Stimulated activated CD8-positive, alpha-beta memory T cell treated with anti-CD3 and anti-CD28 coated beads, Interleukin-7, amount 100 ng/mL, for 1 hour (primary cell): ENCODE measurements around the gene CDH5.
"Not testable (repeated sequence)": the region's sequence is repeated elsewhere in the genome, so short reads cannot be mapped to it uniquely, and the experiment has no call there.

Experiments used
- DNase-seq, 2 donors: peaks; one replicate each; pipeline ENCODE4 v3.0.0-alpha.2; 2020; ENCODE audit warnings: low read depth in 2 of 2

Gene CDH5, protein sequence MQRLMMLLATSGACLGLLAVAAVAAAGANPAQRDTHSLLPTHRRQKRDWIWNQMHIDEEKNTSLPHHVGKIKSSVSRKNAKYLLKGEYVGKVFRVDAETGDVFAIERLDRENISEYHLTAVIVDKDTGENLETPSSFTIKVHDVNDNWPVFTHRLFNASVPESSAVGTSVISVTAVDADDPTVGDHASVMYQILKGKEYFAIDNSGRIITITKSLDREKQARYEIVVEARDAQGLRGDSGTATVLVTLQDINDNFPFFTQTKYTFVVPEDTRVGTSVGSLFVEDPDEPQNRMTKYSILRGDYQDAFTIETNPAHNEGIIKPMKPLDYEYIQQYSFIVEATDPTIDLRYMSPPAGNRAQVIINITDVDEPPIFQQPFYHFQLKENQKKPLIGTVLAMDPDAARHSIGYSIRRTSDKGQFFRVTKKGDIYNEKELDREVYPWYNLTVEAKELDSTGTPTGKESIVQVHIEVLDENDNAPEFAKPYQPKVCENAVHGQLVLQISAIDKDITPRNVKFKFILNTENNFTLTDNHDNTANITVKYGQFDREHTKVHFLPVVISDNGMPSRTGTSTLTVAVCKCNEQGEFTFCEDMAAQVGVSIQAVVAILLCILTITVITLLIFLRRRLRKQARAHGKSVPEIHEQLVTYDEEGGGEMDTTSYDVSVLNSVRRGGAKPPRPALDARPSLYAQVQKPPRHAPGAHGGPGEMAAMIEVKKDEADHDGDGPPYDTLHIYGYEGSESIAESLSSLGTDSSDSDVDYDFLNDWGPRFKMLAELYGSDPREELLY

DNA sequence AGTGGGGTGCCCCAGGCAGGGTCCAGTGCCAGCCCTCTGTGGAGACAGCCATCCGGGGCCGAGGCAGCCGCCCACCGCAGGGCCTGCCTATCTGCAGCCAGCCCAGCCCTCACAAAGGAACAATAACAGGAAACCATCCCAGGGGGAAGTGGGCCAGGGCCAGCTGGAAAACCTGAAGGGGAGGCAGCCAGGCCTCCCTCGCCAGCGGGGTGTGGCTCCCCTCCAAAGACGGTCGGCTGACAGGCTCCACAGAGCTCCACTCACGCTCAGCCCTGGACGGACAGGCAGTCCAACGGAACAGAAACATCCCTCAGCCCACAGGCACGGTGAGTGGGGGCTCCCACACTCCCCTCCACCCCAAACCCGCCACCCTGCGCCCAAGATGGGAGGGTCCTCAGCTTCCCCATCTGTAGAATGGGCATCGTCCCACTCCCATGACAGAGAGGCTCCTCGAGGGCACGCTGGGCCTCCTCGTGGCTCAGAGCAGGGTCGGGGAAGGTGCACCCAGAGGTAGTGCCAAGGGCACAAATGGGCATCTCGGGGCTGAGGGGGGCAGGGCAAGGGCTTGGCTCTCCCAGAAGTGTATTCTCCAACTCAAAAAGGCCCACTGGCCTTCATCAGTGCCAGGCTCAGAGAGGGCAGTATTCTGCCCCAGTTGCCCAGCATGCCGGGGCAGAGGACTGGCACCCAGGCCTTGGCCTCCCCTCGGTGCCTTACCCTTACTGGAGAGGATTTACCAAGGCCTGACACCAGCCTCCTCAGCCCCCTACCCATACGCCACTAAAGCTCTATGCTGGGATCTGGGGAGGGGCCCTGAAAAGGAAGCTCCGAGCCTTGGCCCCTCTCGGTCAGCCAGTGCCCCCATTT lies at the start of gene CDH5:
CDH5 (plus strand) TSS at position 259 of the 867 bp plus-strand sequence. CDS start 12,647 bp downstream, outside the sequence.
- DNase-seq: no peak

DNA sequence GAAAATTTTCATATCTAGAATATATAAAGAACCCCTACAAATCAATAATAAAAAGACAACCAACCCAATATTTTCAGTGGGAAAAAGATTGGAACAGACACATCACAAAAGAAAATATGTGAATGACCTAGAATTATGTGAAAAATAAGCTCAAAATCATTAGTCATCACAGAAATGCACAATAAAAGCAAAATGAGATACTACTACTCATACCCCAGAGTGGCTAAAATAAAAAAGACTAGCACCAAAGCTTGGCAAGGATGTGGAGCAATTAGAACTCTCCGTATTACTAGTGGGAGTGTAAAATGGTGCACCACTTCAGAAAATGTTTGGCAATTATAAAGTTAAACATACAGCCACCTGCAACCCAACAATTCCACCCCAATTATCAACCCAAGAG lies 48.0 kb upstream of the CDH5 start:
- DNase-seq: no peak

DNA sequence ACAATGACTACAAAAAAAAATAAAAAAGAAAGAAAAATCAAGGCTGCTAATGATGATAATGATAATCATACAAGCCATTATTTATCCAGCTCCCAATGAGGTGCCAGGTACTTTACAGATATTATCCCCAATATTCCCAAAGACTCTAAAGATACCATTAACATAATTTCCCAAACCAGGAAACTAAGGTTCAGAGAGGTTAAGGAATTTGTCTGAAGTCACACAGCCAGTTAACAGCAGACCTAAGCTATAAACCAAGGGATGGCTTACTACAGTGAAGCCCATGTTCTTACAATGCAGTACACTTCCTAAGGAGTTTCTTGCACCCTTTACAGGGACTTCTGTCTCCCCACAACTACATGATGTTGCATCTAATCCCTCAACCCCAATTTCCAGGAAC lies 45.7 kb upstream of the CDH5 start:
- DNase-seq: no peak

DNA sequence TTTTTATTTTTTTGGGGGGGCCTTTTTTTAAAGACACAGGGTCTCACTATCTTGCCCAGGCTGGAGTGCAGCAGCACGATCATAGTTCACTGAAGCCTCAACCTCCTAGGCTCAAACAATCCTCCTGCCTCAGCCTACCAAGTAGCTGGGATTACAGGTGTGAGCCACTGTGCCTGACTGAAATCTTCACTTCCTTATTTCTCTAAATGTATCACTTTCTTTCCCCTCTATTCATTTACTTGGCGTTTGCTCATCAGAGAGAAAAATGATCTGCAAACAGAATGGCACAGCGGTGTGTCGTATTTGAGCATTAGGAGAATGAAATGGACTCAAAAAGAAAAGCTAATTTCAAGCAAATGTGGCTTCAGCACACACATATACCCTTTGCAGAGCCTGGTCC lies 44.3 kb upstream of the CDH5 start:
- DNase-seq: no peak

DNA sequence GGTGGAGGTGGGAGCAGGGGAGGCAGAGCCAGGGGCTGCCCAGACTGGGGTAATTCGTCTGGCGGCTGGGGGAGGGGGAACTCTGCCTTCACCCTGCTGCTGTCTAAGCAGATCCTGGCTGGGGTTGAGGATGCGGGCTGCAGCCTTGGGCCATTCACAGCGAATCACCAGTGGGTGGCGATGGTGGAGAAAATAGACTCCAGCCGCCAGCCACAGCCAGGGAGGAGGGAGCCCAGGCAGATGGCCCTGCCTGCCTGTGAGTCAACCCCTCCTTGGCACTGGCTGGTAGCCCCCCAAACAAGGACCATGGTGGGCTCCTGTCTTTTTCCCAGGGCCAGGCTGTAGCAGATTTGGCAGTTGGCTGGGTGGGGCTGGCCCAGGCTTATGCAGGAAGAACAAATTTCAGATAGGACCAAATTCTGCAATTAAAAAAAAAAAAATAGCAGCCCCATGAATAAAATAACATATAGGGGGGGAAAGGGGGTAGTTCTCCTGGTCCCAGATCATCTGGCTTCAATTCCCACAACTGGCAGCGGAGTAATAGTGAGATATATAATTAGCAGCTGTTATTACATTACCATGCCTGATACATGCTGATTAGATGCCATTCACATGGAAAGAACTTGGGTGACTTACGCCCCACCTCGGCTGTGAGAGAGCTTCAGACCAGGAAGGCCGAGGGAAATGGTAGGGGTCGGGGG lies 41.5 kb upstream of the CDH5 start:
- DNase-seq: no peak

DNA sequence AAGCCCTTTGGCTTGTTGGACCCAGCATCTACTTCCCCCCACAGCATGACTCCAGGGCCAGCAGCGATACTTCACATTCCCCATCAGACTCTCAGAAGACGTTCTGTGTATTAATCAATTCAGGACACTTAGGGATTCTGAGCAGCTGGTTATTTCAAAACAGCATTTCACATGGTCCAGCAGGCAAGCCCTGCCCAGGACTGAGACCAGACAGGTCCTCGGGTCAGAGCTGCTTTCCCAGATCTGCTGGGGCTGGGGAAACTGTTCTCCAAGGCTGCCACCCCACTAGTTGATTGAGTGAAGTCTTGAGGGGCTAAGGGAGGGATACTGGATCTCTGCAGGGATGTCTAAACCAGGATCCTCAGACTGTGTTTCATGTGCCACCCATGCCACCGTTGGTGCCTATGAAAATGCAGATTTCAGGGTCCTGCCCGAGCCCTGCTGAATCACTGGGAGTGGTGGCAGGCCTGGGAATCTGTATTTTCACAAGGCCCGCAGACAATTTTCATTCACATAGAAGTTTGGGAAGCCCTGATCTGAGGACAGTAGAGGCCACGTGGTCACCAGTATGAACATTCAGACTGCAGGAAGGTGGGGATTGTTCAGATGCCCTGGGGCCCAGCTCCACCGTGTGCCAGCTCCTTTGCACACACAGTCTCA lies 40.6 kb upstream of the CDH5 start:
- DNase-seq: no peak

DNA sequence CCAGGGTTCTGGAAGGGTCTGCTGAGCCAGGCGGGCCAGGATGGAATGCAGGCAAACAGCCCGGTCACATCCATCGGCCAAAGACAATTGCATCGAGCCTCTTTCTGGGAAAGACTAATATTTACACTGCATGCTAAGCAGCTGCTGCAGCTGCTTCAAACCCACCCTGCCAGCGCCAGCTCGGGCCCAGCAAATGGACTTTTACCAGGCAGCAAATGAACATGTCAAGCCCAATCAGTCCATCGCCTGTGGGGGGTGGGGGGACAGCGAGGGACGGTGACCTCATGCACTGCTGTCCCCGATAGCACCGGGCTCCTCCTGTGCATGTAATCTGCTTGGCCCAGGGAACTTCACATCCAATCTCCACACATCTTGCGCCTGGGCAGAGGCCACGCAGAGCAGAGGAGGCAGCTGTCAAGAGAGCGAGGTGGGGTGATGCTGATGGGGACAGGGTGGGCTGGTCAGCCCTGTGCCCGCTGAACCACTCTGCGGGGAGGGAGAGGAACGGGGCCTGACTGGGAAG lies 39.4 kb upstream of the CDH5 start:
- no peak for DNase-seq

DNA sequence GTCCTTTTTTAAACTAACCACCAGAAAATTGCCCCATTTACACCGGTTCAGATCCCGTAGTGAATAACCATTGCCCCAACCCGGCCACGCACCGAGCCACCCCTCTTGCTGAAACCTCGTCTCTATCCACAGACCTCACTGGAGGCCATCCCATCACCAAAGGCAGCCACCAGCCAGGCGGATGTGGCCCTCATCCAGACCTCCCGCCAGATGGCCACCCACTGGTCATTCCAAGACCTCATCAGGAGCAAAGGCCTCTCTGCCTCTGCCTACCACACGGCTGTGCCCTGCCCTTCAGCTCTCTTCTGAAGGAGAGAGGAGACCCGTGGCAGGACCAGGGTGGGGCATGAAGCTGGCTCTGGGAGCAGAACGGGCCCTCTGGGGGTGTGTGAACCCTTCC lies 38.2 kb upstream of the CDH5 start:
- DNase-seq: no peak

DNA sequence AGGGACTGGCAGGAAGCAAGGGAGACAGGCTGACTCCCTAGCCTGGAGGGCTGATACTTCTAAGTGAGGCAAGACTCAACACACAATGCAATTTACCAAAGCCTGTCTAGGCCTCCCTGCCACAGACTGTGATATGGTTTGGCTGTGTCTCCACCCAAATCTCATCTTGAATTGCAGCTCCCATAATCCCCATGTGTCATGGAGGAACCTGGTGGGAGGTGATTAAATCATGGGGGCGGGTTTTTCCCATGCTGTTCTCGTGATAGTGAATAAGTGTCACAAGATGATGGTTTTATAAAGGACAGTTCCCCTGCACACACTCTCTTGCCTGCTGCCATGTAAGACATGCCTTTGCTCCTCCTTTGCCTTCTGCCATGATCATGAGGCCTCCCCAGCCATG lies 35.0 kb upstream of the CDH5 start:
- not testable (repeated sequence) for DNase-seq

DNA sequence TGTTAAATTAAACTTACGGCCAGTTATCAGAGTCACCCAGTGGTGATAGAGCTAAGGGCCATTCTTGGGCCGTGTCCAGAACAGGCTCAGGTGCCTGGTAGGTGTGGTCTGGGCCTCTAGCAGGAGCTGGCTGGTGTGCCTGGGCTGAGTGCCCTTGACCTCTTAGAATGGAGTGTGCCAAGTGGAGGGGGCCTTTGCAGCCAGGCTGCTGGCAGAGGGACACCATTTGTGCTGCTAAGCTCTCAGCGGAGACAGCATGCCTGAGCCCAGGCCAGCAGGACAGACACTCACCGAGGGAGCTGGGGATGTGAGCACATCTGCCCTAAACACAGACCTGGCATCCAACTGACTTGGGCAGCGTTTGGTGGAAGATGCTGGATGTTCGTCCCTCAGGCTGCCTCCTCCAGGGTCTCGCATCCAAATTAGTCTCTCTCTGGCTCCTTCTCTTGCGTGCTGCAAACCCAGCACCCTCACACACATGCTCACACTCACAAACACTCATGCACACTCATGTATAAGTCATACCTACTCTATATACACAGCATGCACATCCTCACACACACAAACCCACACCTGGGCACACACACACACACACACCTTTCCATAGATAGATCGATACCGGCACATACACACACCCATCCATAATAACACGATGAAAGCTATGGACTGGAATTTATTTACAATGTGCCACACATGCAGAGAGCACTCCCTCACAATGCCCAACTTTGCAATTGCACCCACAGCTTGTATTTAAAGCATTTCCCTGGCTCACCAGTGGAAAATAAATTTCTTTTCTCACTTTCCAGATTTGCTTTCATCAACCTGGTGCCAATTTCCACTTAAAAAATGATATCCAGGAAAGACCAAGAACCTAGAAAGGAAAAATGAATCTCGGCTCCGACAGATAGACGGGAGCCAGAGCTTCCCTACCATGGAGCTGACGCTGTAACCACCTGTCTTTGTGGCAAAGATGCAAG lies 33.6 kb upstream of the CDH5 start:
- DNase-seq: no peak

DNA sequence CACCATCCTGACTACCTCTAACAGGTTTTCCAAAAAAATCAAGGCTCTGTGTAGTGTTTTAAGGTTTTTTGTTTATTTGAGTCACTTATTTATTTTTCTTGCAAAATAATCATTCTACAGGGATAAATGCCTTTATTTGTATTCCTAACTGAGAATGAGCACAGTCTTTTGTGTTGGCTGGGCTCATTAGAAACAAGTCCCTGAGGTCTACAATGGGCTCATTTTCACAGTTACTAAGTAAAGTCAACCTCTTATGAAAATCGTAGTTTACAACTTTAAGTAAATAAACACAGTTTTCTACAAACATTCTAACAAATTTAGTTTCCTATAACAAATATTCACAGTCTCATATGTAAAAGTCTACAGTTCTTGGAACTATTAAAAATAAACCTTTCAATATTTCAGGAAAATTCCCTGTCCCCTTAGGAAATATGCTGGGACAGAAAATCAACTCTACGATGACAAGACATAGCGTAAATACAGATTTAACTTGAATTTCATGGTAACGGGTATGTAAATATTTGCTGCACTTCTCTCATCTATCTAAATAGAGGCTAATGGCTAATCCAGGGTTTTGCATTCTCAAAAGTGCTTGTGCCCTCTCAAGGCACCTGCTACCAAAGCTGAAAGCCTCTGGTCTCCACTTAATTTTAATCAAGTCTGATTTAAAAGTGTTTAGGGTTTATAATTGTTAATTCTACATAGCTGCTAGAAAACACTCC lies 31.5 kb upstream of the CDH5 start:
- DNase-seq: no peak

DNA sequence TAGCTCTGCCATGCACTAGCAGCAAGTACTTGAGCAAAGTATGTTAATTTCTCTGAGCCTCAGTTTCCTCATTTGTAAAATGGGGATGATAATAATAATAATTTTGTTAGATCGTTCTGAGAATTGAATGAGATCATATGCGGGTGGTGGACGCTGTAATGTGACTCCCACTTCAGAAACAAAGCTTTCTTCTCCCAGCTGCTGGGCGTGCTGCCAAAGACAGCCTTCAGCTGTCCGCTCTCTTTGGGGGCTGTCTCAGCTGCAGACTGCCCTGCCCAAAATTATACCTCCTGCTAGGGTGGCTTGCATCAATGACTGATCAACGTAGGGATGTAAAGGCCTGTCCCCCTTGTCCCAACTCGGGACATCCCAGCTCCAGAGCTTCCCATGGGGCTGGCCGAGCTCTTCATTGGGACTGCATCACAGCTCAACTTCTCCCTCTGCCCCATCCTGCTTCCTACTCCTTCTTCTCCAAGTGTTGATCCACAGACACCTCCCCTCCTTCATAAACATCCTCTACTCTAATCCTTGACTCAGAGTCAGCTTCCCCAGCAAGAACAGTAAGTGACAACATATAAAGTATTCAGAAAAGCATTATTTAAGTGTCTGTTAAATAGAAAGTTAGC lies 30.7 kb upstream of the CDH5 start:
- DNase-seq: no peak

DNA sequence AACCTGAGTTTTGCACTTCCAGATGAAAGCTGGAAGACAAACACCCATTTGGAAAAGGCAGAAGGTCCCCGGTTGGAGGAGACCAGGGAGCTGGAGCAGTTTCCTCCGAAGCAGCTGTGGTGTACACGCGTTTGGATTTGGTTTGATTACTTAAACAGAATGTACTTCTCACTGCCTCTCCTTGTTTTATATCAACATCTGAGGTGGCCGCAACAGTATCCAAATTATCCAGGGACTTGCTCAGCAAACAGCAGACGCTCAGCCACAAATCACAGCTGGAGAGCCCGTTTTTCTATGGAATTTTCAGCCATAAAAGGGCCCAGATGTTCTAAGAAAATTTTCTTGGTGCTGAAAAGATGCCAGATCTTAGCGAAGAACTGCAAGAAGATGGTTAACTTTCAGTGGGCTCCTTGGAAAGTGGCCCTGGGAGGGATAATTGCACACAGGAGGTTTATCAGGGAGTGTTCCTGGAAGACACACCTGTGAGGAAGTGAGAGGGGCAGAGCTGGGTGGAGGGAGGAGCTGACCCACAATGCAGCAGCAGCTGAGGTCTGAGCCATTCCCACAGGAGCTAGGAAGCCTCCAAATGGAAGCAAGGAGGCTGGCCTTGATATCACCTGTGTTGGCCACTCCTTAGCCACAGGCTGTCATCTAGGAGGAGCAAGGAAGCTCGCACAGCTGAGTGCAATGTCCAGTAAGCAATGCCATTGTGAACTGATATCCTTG lies 28.9 kb upstream of the CDH5 start:
- DNase-seq: no peak

DNA sequence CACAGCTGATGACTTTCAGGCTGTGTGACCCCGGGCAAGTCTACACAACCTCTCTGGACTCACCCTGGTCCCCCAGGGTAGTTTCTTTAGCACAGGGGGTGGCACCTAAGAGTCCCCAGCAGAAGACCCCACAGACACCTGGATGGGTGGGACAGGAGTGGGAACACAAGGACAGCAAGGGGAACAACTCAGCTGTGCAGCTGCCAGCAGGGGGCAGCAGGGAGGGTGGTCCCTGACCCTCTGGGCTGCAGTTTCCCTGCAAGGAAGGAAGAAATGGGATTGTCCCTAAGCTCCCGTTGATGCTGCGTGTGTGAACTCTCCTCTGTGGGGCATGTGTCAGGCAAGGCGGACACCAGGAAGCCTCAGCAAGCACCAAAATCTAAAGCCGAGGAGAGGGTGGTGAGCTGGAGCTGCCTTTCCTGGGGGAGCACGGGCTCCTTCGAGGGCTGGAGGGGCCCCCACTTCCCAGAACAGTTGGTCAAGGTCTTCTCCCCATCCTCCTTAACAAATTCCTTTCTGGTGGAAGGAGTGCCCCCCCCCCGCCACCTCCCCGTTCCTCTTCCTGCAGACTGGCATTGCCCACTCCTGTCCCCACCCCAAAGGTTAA lies 24.1 kb upstream of the CDH5 start:
- no peak for DNase-seq

DNA sequence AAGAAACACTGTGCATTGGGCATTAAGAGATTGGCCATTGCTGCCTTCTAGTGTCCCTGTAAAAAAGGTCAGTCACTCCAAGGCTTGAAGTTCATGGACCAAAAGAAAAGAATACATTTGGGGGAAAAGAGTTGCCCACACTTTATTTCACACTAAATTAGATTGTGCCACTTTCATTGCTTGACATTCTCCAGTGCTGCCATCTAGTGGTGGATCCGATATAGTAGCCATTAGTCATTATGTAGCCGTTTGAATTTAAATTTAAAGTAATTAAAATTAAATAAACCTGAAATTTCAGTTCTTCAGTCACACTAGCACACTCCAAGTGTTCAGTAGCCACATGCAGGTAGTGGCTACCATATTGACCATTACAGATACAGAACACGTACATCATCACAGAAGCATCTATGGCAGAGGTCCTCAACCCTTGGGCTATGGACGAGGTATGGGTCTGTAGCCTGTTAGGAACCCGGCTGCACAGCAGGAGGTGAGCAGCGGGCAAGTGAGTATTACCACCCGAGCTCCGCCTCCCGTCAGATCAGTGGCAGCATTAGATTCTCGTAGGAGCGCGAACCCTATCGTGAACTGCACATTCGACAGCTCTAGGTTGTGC lies 21.9 kb upstream of the CDH5 start:
- no peak for DNase-seq

DNA sequence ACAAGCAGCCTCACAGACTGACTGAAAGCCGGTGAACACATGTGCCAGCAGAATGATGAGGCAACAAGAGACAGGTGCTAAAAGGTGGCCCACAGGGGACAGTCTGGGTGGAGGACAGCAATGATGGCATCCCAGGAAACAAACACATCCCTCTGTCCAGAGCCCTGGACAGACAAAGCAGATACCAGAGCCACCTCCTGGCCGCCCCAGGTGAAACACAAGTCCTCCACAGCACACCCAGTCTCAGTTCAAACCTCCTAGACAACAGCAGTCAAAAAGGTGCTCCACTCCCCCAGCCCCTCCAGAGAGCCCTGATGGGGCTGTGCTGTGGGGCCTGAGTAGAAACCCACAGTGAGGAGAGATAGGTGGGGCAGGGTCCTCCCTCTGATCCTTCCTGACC lies 20.3 kb upstream of the CDH5 start:
- no peak for DNase-seq

DNA sequence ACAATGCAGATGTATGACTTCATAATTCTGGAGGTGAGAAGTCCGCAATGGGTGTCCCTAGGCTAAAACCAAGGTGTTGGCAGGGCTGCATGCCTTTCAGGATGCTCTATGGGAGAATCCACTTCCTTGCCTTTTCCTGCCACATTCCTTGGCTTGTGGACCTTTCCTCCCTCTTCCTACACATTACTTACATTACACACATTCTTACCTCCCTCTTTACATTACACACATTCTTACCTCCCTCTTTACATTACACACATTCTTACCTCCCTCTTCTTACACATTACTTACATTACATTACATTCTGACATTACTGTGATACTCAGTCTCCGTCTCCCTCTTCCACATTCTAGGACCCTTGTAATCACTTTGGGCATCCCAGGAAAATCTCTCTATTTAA lies 14.2 kb upstream of the CDH5 start:
- no peak for DNase-seq
